OCI-LY1 (cell line): Measurements from ENCODE around the gene GLMP.

Source experiments
- H2AFZ ChIP-seq: fragments of 200-600 bp; sonication (generic), shearing (Covaris generic); 2 replicates; pipeline ENCODE4 v1.6.0; 2014; ENCODE audit warnings: antibody characterized with exemption, mild to moderate bottlenecking, low read length
- H3F3A ChIP-seq: fragments of 200-600 bp; sonication (generic), shearing (Covaris generic); 2 replicates; pipeline ENCODE4 v1.6.0; 2014; ENCODE audit warnings: mild to moderate bottlenecking, antibody characterized with exemption, low read length, moderate library complexity; ENCODE audit not compliant: insufficient read depth
- H3K27ac ChIP-seq: fragments of 200-600 bp; sonication (generic); 2 replicates; pipeline ENCODE4 v1.5.1; 2014; ENCODE audit warnings: low read length, mixed run types, mild to moderate bottlenecking, low read depth; ENCODE audit not compliant: poor library complexity, severe bottlenecking
- H3K27me3 ChIP-seq: fragments of 200-600 bp; sonication (generic); 2 replicates; pipeline ENCODE4 v1.6.0; 2014; ENCODE audit warnings: antibody characterized with exemption, mild to moderate bottlenecking, low read length, moderate library complexity; ENCODE audit not compliant: insufficient read depth
- H3K36me3 ChIP-seq: fragments of 200-600 bp; sonication (generic); 2 replicates; pipeline ENCODE4 v1.6.1; 2014; ENCODE audit warnings: mild to moderate bottlenecking, antibody characterized with exemption, low read length, moderate library complexity, mixed read lengths; ENCODE audit not compliant: insufficient read depth
- H3K4me1 ChIP-seq: fragments of 200-600 bp; sonication (generic); 2 replicates; pipeline ENCODE4 v1.5.1; 2014; ENCODE audit warnings: mild to moderate bottlenecking, low read length, moderate library complexity; ENCODE audit not compliant: insufficient read depth, severe bottlenecking
- H3K4me2 ChIP-seq: fragments of 200-600 bp; sonication (generic), shearing (Covaris generic); 2 replicates; pipeline ENCODE4 v1.6.1; 2014; ENCODE audit warnings: low read length
- H3K4me3 ChIP-seq: fragments of 200-600 bp; sonication (generic); 2 replicates; pipeline ENCODE4 v1.5.1; 2014; ENCODE audit warnings: low read length, low read depth, mild to moderate bottlenecking, mixed read lengths; ENCODE audit not compliant: poor library complexity, severe bottlenecking
- H3K79me2 ChIP-seq: fragments of 200-600 bp; shearing (Covaris generic); 2 replicates; pipeline ENCODE4 v1.6.1; 2016; ENCODE audit warnings: mixed run types, low read length, mixed read lengths; ENCODE audit not compliant: insufficient read depth
- H3K9ac ChIP-seq: fragments of 200-600 bp; sonication (generic), shearing (Covaris generic); 2 replicates; pipeline ENCODE4 v1.6.1; 2014; ENCODE audit warnings: mild to moderate bottlenecking, low read length, mixed read lengths
- H3K9me2 ChIP-seq: fragments of 200-600 bp; sonication (generic), shearing (Covaris generic); 2 replicates; pipeline ENCODE4 v1.6.1; 2014; ENCODE audit warnings: low read depth, mild to moderate bottlenecking, low read length, mixed read lengths
- H3K9me3 ChIP-seq: fragments of 200-600 bp; shearing (Covaris generic); 2 replicates; pipeline ENCODE4 v1.6.1; 2014; ENCODE audit warnings: low read length, mixed read lengths
- H4K20me1 ChIP-seq: fragments of 200-600 bp; sonication (generic), shearing (Covaris generic); 2 replicates; pipeline ENCODE4 v1.6.0; 2016; ENCODE audit warnings: mild to moderate bottlenecking, low read length; ENCODE audit not compliant: insufficient read depth
- EZH2 ChIP-seq: fragments of 200-600 bp; sonication (generic), shearing (Covaris generic); IDR thresholded peaks from 2 replicates; pipeline ENCODE4 v1.8.0; 2017; ENCODE audit warnings: borderline replicate concordance, mixed run types, mild to moderate bottlenecking, antibody characterized with exemption, low read length, moderate library complexity, mixed read lengths
- TF ChIP-seq, protein P1 (sequence below): fragments of 200-600 bp; sonication (generic), shearing (Covaris generic); IDR thresholded peaks from 2 replicates; pipeline ENCODE4 v1.5.1; 2017; ENCODE audit warnings: mild to moderate bottlenecking, antibody characterized with exemption, low read length, moderate library complexity, mixed read lengths

Gene GLMP

GRCh38 chr1:156316909-156317308, 21.4 kb upstream of the GLMP start:
- Histone ChIP-seq H3K27ac (no peak overlapping the region), H2AFZ (no peak overlapping the region), H3K9me2 (no peaks in the 10 kb centered on the region), H3K9ac (no peak overlapping the region), H3K4me1 (no peaks in the 10 kb centered on the region), H3K4me3 (no peak overlapping the region), H4K20me1 (no peaks in the 10 kb centered on the region), H3K9me3 (no peaks in the 10 kb centered on the region), H3F3A (no peaks in the 10 kb centered on the region; the same call in 1 of the 2 replicates), H3K79me2 (no peaks in the 10 kb centered on the region), H3K27me3 (no peaks in the 10 kb centered on the region), H3K36me3 (peaks cover 100% of the 10 kb centered on the region), H3K4me2 (no peak overlapping the region)
- TF ChIP-seq, protein P1, sequence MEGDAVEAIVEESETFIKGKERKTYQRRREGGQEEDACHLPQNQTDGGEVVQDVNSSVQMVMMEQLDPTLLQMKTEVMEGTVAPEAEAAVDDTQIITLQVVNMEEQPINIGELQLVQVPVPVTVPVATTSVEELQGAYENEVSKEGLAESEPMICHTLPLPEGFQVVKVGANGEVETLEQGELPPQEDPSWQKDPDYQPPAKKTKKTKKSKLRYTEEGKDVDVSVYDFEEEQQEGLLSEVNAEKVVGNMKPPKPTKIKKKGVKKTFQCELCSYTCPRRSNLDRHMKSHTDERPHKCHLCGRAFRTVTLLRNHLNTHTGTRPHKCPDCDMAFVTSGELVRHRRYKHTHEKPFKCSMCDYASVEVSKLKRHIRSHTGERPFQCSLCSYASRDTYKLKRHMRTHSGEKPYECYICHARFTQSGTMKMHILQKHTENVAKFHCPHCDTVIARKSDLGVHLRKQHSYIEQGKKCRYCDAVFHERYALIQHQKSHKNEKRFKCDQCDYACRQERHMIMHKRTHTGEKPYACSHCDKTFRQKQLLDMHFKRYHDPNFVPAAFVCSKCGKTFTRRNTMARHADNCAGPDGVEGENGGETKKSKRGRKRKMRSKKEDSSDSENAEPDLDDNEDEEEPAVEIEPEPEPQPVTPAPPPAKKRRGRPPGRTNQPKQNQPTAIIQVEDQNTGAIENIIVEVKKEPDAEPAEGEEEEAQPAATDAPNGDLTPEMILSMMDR, result no peak
- no peak for TF ChIP-seq EZH2

DNA sequence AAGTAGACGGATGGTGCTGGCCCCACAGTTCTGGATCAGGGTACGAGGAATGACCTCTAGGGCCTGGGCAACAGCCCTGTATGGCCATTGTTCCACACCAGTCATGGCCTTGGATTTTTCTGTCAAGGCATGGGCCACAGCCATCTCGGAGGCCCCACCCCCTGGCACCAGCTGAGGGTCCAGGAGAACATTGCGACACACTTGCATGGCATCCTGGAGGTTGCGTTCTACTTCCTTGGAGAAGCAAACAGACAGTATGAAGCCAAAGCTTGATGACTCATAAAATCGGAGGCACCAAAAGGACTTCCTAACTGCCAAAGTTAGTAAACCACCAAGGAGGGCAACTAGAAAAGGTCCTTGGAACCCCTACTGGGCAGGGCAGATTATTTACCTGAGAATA, 15.5 kb upstream of the GLMP start:
- Histone ChIP-seq H4K20me1 (no peaks in the 10 kb centered on the region), H3F3A (no peaks in the 10 kb centered on the region; the same call in 1 of the 2 replicates), H2AFZ (no peak overlapping the region), H3K9me3 (no peaks in the 10 kb centered on the region), H3K4me2 (no peak overlapping the region), H3K27ac (no peak overlapping the region), H3K9ac (no peak overlapping the region), H3K27me3 (no peaks in the 10 kb centered on the region), H3K9me2 (no peaks in the 10 kb centered on the region), H3K36me3 (peaks cover 98% of the 10 kb centered on the region), H3K4me3 (no peak overlapping the region), H3K4me1 (no peaks in the 10 kb centered on the region), H3K79me2 (no peaks in the 10 kb centered on the region)
- no peak for TF ChIP-seq EZH2
- TF ChIP-seq, protein P1, result no peak

- H4K20me1 ChIP-seq, result no peaks in the 10 kb centered on the region
- no peaks in the 10 kb centered on the region for H3K9me2 ChIP-seq
Observed at GRCh38 chr1:156308078-156308477, 12.6 kb upstream of the GLMP start.

More at GRCh38 chr1:156308078-156308477, 12.6 kb upstream of the GLMP start:
- Histone ChIP-seq H3K27me3 (no peaks in the 10 kb centered on the region), H3K36me3 (peaks cover 92% of the 10 kb centered on the region), H3K4me3 (no peak overlapping the region), H2AFZ (no peak overlapping the region), H3K9ac (no peak overlapping the region), H3K9me3 (no peaks in the 10 kb centered on the region), H3F3A (no peaks in the 10 kb centered on the region), H3K27ac (no peak overlapping the region), H3K4me1 (no peaks in the 10 kb centered on the region), H3K79me2 (no peaks in the 10 kb centered on the region), H3K4me2 (no peak overlapping the region)
- TF ChIP-seq, protein P1, result no peak
- no peak for TF ChIP-seq EZH2
